Spleen (tissue), 11 donors: ENCODE measurements around the gene SMIM1. TPM values are rescaled to one million over a fixed set of nuclear protein-coding genes. Genes with fewer than 3 reads are reported as not detected.

Source experiments
- DNase-seq: peaks from one replicate; pipeline ENCODE4 v3.0.0-alpha.2; 2020
- H3K27ac ChIP-seq, 8 donors: fragments of 200-600 bp; sonication (generic) in 7 of 8; 1 replicate in 4 of 8; 2 replicates in 4 of 8; pipeline versions ENCODE4 v1.5.0 to v1.8.0; 2016 to 2021; ENCODE audit warnings: inconsistent platforms in 4 of 8, mild to moderate bottlenecking in 4 of 8, moderate library complexity in 1 of 8
- H3K27me3 ChIP-seq, 7 donors: fragments of 200-600 bp; sonication (generic) in 6 of 7; replicated peaks in 1 of 7; 1 replicate in 4 of 7; 2 replicates in 3 of 7; pipeline versions ENCODE4 v1.5.0 to v1.8.0; 2016 to 2021; ENCODE audit warnings: inconsistent platforms in 3 of 7, mild to moderate bottlenecking in 1 of 7
- H3K36me3 ChIP-seq, 6 donors: fragments of 200-600 bp; sonication (generic) in 5 of 6; 1 replicate in 4 of 6; 2 replicates in 2 of 6; pipeline versions ENCODE4 v1.5.0 to v1.8.0; 2016 to 2021; ENCODE audit warnings: inconsistent platforms in 2 of 6
- H3K4me1 ChIP-seq, 6 donors: fragments of 200-600 bp; sonication (generic) in 5 of 6; 1 replicate in 3 of 6; 2 replicates in 3 of 6; pipeline versions ENCODE4 v1.5.0 to v1.8.0; 2016 to 2021; ENCODE audit warnings: inconsistent platforms in 3 of 6
- H3K4me3 ChIP-seq, 8 donors: fragments of 200-600 bp; sonication (generic) in 7 of 8; 1 replicate in 4 of 8; 2 replicates in 4 of 8; pipeline versions ENCODE4 v1.5.0 to v1.8.0; 2016 to 2021; ENCODE audit warnings: inconsistent platforms in 4 of 8, mild to moderate bottlenecking in 4 of 8, moderate library complexity in 2 of 8
- H3K9me3 ChIP-seq, 8 donors: fragments of 200-600 bp; sonication (generic) in 7 of 8; 1 replicate in 4 of 8; 2 replicates in 4 of 8; pipeline versions ENCODE4 v1.5.0 to v1.8.0; 2016 to 2021; ENCODE audit warnings: inconsistent platforms in 4 of 8
- POLR2A ChIP-seq, 3 donors: fragments of 450-650 bp; IDR thresholded peaks; one replicate each; pipeline ENCODE4 v1.5.1; 2017; ENCODE audit warnings: antibody characterized with exemption in 3 of 3, mild to moderate bottlenecking in 1 of 3
- POLR2AphosphoS5 ChIP-seq, 3 donors: sonication (generic); formaldehyde crosslinking; IDR thresholded peaks; one replicate each; pipeline ENCODE4 v1.5.1; 2017; ENCODE audit warnings: antibody characterized with exemption in 3 of 3
- WGBS, 5 donors: extraction: QIAGEN DNeasy Blood & Tissue Kit in 3 of 5; methylation state at CpG; one replicate each; pipeline versions ENCODE4 v1.1.5 to v1.1.7; 2013 to 2018; 5-methylcytosine and 5-hydroxymethylcytosine counted together
- intact Hi-C: fragments of 100-400 bp; cut with DNase I; formaldehyde crosslinking; loops from one replicate; pipeline ENCODE4 v1.15.0; 2023; ENCODE audit warnings: low total_unique reads
- polyA plus RNA-seq, 3 donors: library from polyadenylated mRNA; stranded (reverse); fragments of 200-250 nt; gene quantifications; one replicate each; pipeline ENCODE4 v1.2.1, GENCODE V29; 2013
- total RNA-seq, 7 donors: library from RNA; depleted of rRNA in 3 of 7; stranded (reverse); fragments of >200 nt in 3 of 7; fragmentation: NEBNext Ultra II Directional in 4 of 7; extraction: Animal tissue kit (Norgen Biotek cat#: 25700) in 4 of 7; gene quantifications; one replicate each; pipeline versions ENCODE4 v1.1.0 to v1.2.1, GENCODE V29; 2016 to 2021
- TF ChIP-seq, protein P1 (sequence below), 11 experiments: fragments of 200-600 bp in 7 of 11; fragments of 450-650 bp in 4 of 11; sonication (generic) in 4 of 11; IDR thresholded peaks in 8 of 11; conservative IDR thresholded peaks in 3 of 11; 1 replicate in 7 of 11; 2 replicates in 4 of 11; pipeline versions ENCODE4 v1.4.0 to v1.8.0; 2016 to 2021; ENCODE audit warnings: antibody characterized with exemption in 11 of 11, inconsistent platforms in 4 of 11, mild to moderate bottlenecking in 1 of 11
- donor health status: healthy with polysubstance abuse.
- donor health status: DM: no; HTN: no; CAD: no; lungs with moderate emphysema.
- donor health status: DM: no; HTN: no; CAD: no.
- donor health status: Bipolar disorder and iron deficiency.
- donor health status: healthy.
- donor health status: DM: no; HTN: no; CAD: no.
- donor health status: DM: yes; HTN: yes; CAD: no.

SMIM1 gene
- total and polyA plus RNA-seq, 10 donors = 2.0 to 12.7 (median 4.6) TPM; not detected in 1

DNA sequence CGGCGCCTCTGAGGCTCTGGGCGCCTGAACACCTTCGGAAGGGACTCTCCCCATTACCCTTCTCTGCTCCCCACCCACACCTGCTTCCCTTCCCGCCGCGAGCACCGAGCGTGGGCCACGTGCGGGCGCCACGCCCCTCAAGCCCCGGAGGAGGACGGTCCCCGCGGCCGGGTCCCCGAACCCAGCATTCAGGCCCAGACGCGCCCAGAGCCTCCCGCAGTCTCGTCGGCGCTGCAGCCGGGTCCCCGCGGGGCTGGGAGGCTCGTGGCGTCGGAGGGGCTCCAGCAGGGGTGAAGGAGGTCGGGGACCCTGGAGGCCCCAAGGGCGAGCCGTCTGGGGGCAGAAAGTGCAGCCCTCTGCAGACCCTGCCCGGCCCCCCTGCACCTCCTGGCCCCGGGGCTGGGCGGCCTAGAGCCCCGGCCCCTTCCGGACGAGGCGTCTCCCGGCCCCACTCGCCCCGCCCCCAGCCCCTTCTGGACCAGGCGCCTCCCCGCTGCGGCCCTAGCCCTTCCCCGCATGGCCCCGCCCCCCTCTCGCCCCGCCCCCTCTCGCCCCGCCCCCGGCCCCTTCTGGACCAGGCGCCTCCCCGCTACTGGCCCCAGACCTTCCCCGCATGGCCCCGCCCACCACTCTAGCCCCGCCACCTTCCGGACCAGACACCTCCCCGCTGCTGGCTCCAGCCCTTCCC is 378 bp upstream of the SMIM1 start:
- peak overlapping the region in 6 of 8 donors; percentile 29 to 84 (median 73) for H3K27ac ChIP-seq
- DNase-seq = peak; percentile 98
- H3K36me3 ChIP-seq = no peaks in the 10 kb centered on the region
- peak overlapping the region; percentile 56 to 94 (median 72) for H3K4me3 ChIP-seq
- intact Hi-C loops = no loop called here
- H3K4me1 ChIP-seq = peaks cover 23 to 56% (median 46%) of the 10 kb centered on the region in 6 donors
- no peaks in the 10 kb centered on the region for H3K9me3 ChIP-seq
- 0 to 3% (median 1%) methylated on average over 29 to 59 of the region's 61 CpGs for WGBS, 5 donors
- H3K27me3 ChIP-seq = peaks cover 0 to 55% (median 0%) of the 10 kb centered on the region in 7 donors
- no peak for TF ChIP-seq POLR2A (IDR thresholded peaks at IDR 0.05)
- peak; percentile 69 to 78 (median 76) for TF ChIP-seq POLR2AphosphoS5 (IDR thresholded peaks at IDR 0.05)
- TF ChIP-seq, protein P1, sequence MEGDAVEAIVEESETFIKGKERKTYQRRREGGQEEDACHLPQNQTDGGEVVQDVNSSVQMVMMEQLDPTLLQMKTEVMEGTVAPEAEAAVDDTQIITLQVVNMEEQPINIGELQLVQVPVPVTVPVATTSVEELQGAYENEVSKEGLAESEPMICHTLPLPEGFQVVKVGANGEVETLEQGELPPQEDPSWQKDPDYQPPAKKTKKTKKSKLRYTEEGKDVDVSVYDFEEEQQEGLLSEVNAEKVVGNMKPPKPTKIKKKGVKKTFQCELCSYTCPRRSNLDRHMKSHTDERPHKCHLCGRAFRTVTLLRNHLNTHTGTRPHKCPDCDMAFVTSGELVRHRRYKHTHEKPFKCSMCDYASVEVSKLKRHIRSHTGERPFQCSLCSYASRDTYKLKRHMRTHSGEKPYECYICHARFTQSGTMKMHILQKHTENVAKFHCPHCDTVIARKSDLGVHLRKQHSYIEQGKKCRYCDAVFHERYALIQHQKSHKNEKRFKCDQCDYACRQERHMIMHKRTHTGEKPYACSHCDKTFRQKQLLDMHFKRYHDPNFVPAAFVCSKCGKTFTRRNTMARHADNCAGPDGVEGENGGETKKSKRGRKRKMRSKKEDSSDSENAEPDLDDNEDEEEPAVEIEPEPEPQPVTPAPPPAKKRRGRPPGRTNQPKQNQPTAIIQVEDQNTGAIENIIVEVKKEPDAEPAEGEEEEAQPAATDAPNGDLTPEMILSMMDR (IDR thresholded peaks at IDR 0.05 in 8 of 11, conservative IDR thresholded peaks at IDR 0.05 in 3 of 11) = peak in 1 of 11 experiments; percentile 13

DNA sequence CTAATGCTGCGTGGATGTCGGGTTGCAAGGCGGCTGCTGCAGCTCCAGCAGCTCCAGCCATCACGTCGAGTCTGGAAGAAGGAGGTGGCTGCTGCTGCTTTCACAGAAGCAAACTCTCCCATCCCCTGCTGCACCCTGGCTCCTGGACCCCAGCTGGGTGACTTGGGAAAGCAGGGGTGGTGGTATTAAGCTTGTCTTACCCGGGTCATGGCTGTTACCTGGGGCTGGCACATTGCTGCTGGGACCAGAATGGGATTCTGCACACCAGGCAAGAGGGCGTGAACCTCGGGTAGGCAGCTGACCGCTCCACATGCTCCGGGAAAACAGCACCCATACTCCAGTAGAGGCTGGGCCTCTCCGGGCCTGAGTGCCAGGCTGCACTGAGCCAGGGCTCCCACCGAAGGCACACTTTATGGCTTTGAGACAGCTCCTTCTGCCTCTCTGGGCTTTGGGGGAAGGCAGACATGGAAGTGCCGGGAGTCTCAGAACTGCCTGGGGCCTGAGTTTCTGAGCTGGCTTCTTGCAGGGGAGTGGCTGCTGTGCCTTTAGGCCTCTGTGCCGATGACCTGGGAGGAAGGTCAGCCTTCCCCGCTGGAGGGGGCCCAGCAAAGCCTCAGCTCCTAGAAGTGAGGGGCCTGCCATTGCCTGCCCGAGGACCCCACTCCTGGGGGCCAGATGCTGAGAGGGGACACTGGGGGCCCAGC is 1.2 kb downstream of the SMIM1 start:
- Histone ChIP-seq H3K27ac (peak overlapping the region in 5 of 8 donors; percentile 65 to 84 (median 74)), H3K4me1 (peaks cover 23 to 56% (median 46%) of the 10 kb centered on the region in 6 donors), H3K9me3 (no peaks in the 10 kb centered on the region), H3K27me3 (peaks cover 0 to 42% (median 0%) of the 10 kb centered on the region in 7 donors), H3K36me3 (peaks cover 0 to 11% (median 2%) of the 10 kb centered on the region in 6 donors), H3K4me3 (peak overlapping the region in 3 of 8 donors; percentile 70 to 94 (median 87))
- no peak for DNase-seq
- TF ChIP-seq POLR2A (IDR thresholded peaks at IDR 0.05) (no peak), POLR2AphosphoS5 (IDR thresholded peaks at IDR 0.05) (no peak)
- TF ChIP-seq, protein P1 (IDR thresholded peaks at IDR 0.05 in 8 of 11, conservative IDR thresholded peaks at IDR 0.05 in 3 of 11) = no peak
- WGBS, 5 donors = 76 to 94% (median 88%) methylated on average over 10 to 16 of the region's 16 CpGs
- intact Hi-C loops = no loop called here

DNA sequence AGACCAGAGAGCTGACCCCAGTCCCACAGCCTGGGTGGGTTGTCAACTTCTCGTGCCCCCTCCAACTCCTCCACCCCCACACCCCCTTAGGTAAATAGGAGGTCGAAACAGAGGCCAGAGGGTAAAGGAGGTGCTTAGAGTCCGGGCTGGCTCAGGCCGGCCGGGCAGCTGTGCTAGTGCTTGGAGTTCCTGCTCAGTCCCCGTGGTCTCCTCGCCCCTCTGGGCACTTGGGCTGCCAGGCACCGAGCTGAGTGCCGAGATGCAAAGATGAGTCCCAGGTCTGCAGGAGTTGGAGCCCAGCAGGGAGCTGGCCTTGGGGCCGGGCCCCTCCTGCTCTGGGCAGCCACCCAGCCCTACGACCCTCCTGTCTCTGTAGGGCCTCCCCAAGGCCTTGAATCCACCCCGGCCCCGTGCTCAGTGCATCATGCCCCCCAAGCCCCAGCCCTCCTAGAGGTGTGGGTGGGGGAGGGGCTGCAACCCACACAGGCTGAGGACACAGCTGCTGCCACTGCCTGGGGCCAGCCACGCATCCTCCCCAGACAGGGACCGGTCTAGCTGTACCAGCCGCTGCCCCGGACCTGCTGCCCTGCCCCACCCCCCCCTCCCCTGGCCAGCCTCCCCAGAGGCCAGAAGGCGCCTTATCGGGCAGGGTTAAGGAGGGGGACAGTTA is 1.9 kb downstream of the SMIM1 start:
- no peak for DNase-seq
- Histone ChIP-seq H3K27ac (peak overlapping the region in 5 of 8 donors; percentile 20 to 75 (median 72)), H3K4me1 (peaks cover 23 to 56% (median 46%) of the 10 kb centered on the region in 6 donors)

DNA sequence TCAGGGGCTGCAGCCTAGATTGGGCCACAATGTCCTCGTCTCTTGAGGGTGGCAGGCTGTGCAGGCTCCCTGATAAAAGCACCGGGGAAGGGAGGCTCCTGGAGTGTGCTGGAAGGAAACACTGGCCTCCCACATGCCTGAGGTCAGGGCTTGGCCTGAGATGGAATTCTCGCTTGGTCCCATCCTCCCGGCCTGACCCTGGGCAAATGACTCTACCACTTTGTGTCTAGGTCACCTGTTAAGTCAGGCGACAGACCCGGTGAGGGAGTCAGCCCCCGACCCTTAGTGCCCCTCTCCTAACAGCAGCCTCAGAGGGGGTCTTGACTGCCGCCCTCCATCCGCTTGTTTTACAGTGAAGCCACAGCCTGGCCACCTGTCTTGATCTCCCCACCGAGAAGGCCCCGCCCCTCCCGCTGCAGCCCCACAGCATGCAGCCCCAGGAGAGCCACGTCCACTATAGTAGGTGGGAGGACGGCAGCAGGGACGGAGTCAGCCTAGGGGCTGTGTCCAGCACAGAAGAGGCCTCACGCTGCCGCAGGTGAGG is 2.5 kb downstream of the SMIM1 start:
- H3K27ac ChIP-seq = peak overlapping the region in 5 of 8 donors; percentile 20 to 74 (median 38)
- H3K36me3 ChIP-seq = peaks cover 0 to 24% (median 15%) of the 10 kb centered on the region in 6 donors
- no peak for DNase-seq
- peaks cover 23 to 56% (median 46%) of the 10 kb centered on the region in 6 donors for H3K4me1 ChIP-seq
- H3K9me3 ChIP-seq = no peaks in the 10 kb centered on the region
- intact Hi-C loops = no loop called here
- WGBS, 5 donors = 43 to 58% (median 50%) methylated on average over 11 to 17 of the region's 17 CpGs
- peak overlapping the region in 1 of 8 donors; percentile 31 for H3K4me3 ChIP-seq
- peaks cover 0 to 34% (median 0%) of the 10 kb centered on the region in 7 donors for H3K27me3 ChIP-seq
- TF ChIP-seq POLR2A (IDR thresholded peaks at IDR 0.05) (no peak), POLR2AphosphoS5 (IDR thresholded peaks at IDR 0.05) (peak in 1 of 3 donors; percentile 6)
- TF ChIP-seq, protein P1 (IDR thresholded peaks at IDR 0.05 in 8 of 11, conservative IDR thresholded peaks at IDR 0.05 in 3 of 11) = no peak

More for the DNA sequence above, 1.9 kb downstream of the SMIM1 start:
- Histone ChIP-seq H3K36me3 (peaks cover 0 to 18% (median 9%) of the 10 kb centered on the region in 6 donors), H3K4me3 (no peak overlapping the region), H3K27me3 (peaks cover 0 to 36% (median 0%) of the 10 kb centered on the region in 7 donors), H3K9me3 (no peaks in the 10 kb centered on the region)
- peak in 1 of 3 donors; percentile 4 for TF ChIP-seq POLR2AphosphoS5 (IDR thresholded peaks at IDR 0.05)
- TF ChIP-seq POLR2A (IDR thresholded peaks at IDR 0.05) = no peak
- intact Hi-C loops = no loop called here
- 75 to 84% (median 77%) methylated on average over 11 to 19 of the region's 19 CpGs for WGBS, 5 donors
